ENCODE results near the gene L1TD1. TPM values are rescaled to one million over a fixed set of nuclear protein-coding genes. Genes with fewer than 3 reads are reported as not detected.

Gene L1TD1
- polyA plus RNA-seq, 1 experiment: not detected

- POLR2A ChIA-PET: no interaction called here
- TF ChIP-seq, protein P1, sequence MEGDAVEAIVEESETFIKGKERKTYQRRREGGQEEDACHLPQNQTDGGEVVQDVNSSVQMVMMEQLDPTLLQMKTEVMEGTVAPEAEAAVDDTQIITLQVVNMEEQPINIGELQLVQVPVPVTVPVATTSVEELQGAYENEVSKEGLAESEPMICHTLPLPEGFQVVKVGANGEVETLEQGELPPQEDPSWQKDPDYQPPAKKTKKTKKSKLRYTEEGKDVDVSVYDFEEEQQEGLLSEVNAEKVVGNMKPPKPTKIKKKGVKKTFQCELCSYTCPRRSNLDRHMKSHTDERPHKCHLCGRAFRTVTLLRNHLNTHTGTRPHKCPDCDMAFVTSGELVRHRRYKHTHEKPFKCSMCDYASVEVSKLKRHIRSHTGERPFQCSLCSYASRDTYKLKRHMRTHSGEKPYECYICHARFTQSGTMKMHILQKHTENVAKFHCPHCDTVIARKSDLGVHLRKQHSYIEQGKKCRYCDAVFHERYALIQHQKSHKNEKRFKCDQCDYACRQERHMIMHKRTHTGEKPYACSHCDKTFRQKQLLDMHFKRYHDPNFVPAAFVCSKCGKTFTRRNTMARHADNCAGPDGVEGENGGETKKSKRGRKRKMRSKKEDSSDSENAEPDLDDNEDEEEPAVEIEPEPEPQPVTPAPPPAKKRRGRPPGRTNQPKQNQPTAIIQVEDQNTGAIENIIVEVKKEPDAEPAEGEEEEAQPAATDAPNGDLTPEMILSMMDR (IDR thresholded peaks at IDR 0.05; ENCODE audit: low read depth, low read length): no peak
- Histone ChIP-seq H3K9me3 (ENCODE audit: control insufficient read depth, insufficient read depth, low read length) (peaks cover 5% of the 10 kb centered on the region; the same call in 1 of the 2 replicates), H3K4me3 (ENCODE audit: low read depth, low read length) (no peak overlapping the region), H3K27ac (ENCODE audit: low read depth, low read length) (no peak overlapping the region), H3K27me3 (ENCODE audit: control insufficient read depth, insufficient read depth, low read length) (no peaks in the 10 kb centered on the region)
- CTCF ChIA-PET: no interaction called here
- no peak for DNase-seq (ENCODE audit: low read depth, low spot score)
Measured at GRCh38 chr1:62229468-62229867, 34.8 kb downstream of the L1TD1 start.

DNA sequence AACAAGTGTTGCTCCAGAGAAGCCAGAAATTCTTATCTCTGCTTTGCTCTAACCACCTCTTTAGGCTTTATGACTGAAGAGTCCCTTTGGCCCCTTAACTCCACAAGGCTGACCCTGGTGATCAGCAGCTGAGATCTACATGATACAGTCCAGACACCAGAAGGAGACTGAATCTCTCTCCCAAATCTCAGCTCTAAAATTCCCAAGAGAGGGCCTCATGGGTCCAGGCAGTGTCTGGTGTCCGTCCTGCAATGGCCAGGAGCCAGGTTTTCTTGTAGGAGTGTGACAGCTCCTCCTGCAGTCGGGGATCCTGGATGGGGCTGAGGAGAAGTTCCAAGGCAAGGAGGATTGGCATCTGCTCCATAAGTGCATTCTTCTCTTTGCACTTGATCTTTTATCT, 35.3 kb downstream of the L1TD1 start:
- Histone ChIP-seq H3K27me3 (ENCODE audit: control insufficient read depth, insufficient read depth, low read length) (no peaks in the 10 kb centered on the region), H3K4me3 (ENCODE audit: low read depth, low read length) (no peak overlapping the region), H3K27ac (ENCODE audit: low read depth, low read length) (no peak overlapping the region), H3K9me3 (ENCODE audit: control insufficient read depth, insufficient read depth, low read length) (peaks cover 5% of the 10 kb centered on the region; the same call in 1 of the 2 replicates)
- POLR2A ChIA-PET: no interaction called here
- no peak for DNase-seq (ENCODE audit: low read depth, low spot score)
- TF ChIP-seq, protein P1 (IDR thresholded peaks at IDR 0.05; ENCODE audit: low read depth, low read length): no peak
- CTCF ChIA-PET: no interaction called here

GRCh38 chr1:62230718-62231117, 36.1 kb downstream of the L1TD1 start:
- H3K27me3 ChIP-seq (ENCODE audit: control insufficient read depth, insufficient read depth, low read length): no peaks in the 10 kb centered on the region
- no peak overlapping the region for H3K27ac ChIP-seq (ENCODE audit: low read depth, low read length)
- peaks cover 5% of the 10 kb centered on the region; the same call in 1 of the 2 replicates for H3K9me3 ChIP-seq (ENCODE audit: control insufficient read depth, insufficient read depth, low read length)
- POLR2A ChIA-PET: no interaction called here
- no peak overlapping the region for H3K4me3 ChIP-seq (ENCODE audit: low read depth, low read length)
- no peak for DNase-seq (ENCODE audit: low read depth, low spot score)
- TF ChIP-seq, protein P1 (IDR thresholded peaks at IDR 0.05; ENCODE audit: low read depth, low read length): no peak
- CTCF ChIA-PET: no interaction called here

DNA sequence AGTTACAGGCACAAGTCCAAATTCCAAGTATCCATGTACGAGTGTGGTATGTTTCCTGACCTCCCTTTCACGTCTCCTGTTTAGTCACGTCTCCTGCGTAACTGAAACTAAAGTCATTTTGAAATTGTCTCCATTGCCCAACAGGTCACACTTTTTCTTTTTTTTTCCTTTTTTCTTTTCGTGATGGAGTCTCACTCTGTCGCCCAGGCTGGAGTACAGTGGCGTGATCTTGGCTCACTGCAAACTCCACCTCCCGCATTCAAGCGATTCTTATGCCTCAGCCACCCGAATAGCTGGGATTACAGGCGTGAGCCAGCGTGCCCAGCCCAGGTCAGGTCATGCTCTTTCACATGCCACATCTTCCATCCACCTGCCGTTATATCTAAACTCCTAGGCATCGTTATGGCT, 38.2 kb downstream of the L1TD1 start:
- TF ChIP-seq, protein P1 (IDR thresholded peaks at IDR 0.05; ENCODE audit: low read depth, low read length): no peak
- Histone ChIP-seq H3K9me3 (ENCODE audit: control insufficient read depth, insufficient read depth, low read length) (0 out of 2 replicates have a peak, but pooled peaks cover under 1% of the 10 kb centered on the region), H3K4me3 (ENCODE audit: low read depth, low read length) (no peak overlapping the region), H3K27ac (ENCODE audit: low read depth, low read length) (no peak overlapping the region), H3K27me3 (ENCODE audit: control insufficient read depth, insufficient read depth, low read length) (no peaks in the 10 kb centered on the region)
- CTCF ChIA-PET: no interaction called here
- POLR2A ChIA-PET: no interaction called here
- no peak for DNase-seq (ENCODE audit: low read depth, low spot score)

DNA sequence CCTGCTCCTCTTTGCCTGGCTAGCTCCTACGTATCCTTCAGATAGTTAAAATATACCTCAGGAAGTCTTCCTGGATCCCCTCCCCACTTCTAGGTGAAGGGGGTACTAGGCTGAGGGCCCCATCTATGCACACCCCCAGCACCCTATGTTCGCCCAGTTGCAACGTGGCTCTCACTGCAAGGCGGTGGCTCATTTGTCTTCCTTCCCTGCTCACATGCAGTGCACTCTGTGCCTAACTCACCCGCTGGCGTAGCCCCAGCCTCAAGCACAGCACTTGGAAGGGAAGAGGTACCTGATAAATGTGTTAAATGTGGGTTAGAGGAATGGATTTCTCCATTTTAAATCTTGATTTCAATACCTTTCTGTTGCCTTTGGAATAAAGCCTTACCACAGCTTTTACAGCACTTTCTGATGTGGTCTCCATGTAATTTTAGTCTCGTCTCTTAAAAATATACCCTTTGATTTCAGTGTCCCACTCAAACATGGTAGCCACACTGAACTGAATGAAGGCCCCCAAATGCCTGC, 39.3 kb downstream of the L1TD1 start:
- ChIA-PET CTCF (no interaction called here), POLR2A (no interaction called here)
- H3K27ac ChIP-seq (ENCODE audit: low read depth, low read length): no peak overlapping the region
- no peak overlapping the region for H3K4me3 ChIP-seq (ENCODE audit: low read depth, low read length)
- DNase-seq (ENCODE audit: low read depth, low spot score): no peak
- no peaks in the 10 kb centered on the region for H3K9me3 ChIP-seq (ENCODE audit: control insufficient read depth, insufficient read depth, low read length)
- no peaks in the 10 kb centered on the region for H3K27me3 ChIP-seq (ENCODE audit: control insufficient read depth, insufficient read depth, low read length)
- TF ChIP-seq, protein P1 (IDR thresholded peaks at IDR 0.05; ENCODE audit: low read depth, low read length): no peak

Measured in AG04450 (cell line).